Endothelial cell of umbilical vein (primary cell): ENCODE measurements around the gene PNPLA3. TPM values are rescaled to one million over a fixed set of nuclear protein-coding genes. Genes with fewer than 3 reads are reported as not detected.

Experiments used
- BruUV-seq: library from RNA; stranded (reverse); fragments of 400-500 nt; replicated peaks from 2 replicates; lab custom pipeline; 2021; lab: Mats Ljungman, UMichigan
- CTCF ChIA-PET: fragments of 300-600, 350-600 bp; sonication (Branson Sonifier 250); formaldehyde crosslinking; loops from one replicate; lab custom pipeline; 2021; ENCODE audit warnings: antibody characterized with exemption, inconsistent platforms; lab: Charles Lee
- POLR2A ChIA-PET: fragments of 300-600, 350-600 bp; sonication (Branson Sonifier 250); formaldehyde crosslinking; loops from one replicate; lab custom pipeline; 2021; ENCODE audit warnings: antibody characterized with exemption, inconsistent platforms; lab: Charles Lee
- DNase-seq: peaks from one replicate; pipeline ENCODE4 v3.0.0-alpha.2; 2011; ENCODE audit warnings: low read depth, low spot score
- FAIRE-seq: peaks from 2 replicates; lab custom pipeline; 2011; peaks lifted over from hg19 to GRCh38; lab: Jason Lieb, UNC
- H2AFZ ChIP-seq: 2 replicates; pipeline ENCODE4 v1.6.0; 2012; ENCODE audit warnings: low read depth, low read length, control low read depth, inconsistent platforms
- H3K27ac ChIP-seq: 2 replicates; pipeline ENCODE4 v1.5.1; 2011; ENCODE audit warnings: low read depth, mild to moderate bottlenecking, control low read depth, low read length, moderate library complexity; ENCODE audit not compliant: insufficient read depth
- H3K27me3 ChIP-seq, 2 experiments: 2 replicates each; pipeline versions ENCODE4 v1.6.0 to v1.6.1; 2011; ENCODE audit warnings: low read length in 2 of 2, mixed read lengths in 1 of 2; ENCODE audit not compliant: control insufficient read depth in 2 of 2, insufficient read depth in 2 of 2
- H3K36me3 ChIP-seq, 2 experiments: 2 replicates in 1 of 2; 3 replicates in 1 of 2; pipeline ENCODE4 v1.5.1; 2011; ENCODE audit warnings: low read length in 2 of 2, mild to moderate bottlenecking in 1 of 2, moderate library complexity in 1 of 2; ENCODE audit not compliant: control insufficient read depth in 2 of 2, insufficient read depth in 2 of 2; ENCODE audit errors: extremely low read depth in 1 of 2
- H3K4me1 ChIP-seq: 3 replicates; pipeline ENCODE4 v1.5.1; 2011; ENCODE audit warnings: mild to moderate bottlenecking, low read length; ENCODE audit not compliant: control insufficient read depth, insufficient read depth; ENCODE audit errors: extremely low read depth
- H3K4me2 ChIP-seq: 2 replicates; pipeline ENCODE4 v1.6.1; 2011; ENCODE audit warnings: low read length, control low read depth, mixed read lengths; ENCODE audit not compliant: insufficient read depth
- H3K4me3 ChIP-seq, 3 experiments: fragments of 200-600 bp in 1 of 3; sonication (generic), shearing (Covaris generic) in 1 of 3; replicated peaks in 1 of 3; 2 replicates each; pipeline ENCODE4 v1.5.1; 2011 to 2016; ENCODE audit warnings: control low read depth in 3 of 3, low read length in 3 of 3, mild to moderate bottlenecking in 2 of 3, inconsistent platforms in 1 of 3, low read depth in 1 of 3, moderate library complexity in 1 of 3; ENCODE audit not compliant: insufficient read depth in 1 of 3
- H3K79me2 ChIP-seq: 2 replicates; pipeline ENCODE4 v1.6.0; 2012; ENCODE audit warnings: low read length, inconsistent platforms; ENCODE audit not compliant: control insufficient read depth, insufficient read depth
- H3K9ac ChIP-seq: replicated peaks from 2 replicates; pipeline ENCODE3; 2011; ENCODE audit warnings: low read length, control low read depth; ENCODE audit not compliant: insufficient read depth; ENCODE audit errors: extremely low read depth
- H3K9me1 ChIP-seq: replicated peaks from 3 replicates; pipeline ENCODE4 v1.6.0; 2011; ENCODE audit warnings: mild to moderate bottlenecking, low read length; ENCODE audit not compliant: control insufficient read depth, insufficient read depth; ENCODE audit errors: extremely low read depth
- H3K9me3 ChIP-seq: replicated peaks from 2 replicates; pipeline ENCODE4 v1.5.1; 2012; ENCODE audit warnings: low read length, inconsistent platforms; ENCODE audit not compliant: control insufficient read depth, insufficient read depth
- H4K20me1 ChIP-seq: replicated peaks from 2 replicates; pipeline ENCODE3; 2011; ENCODE audit warnings: mild to moderate bottlenecking, low read length; ENCODE audit not compliant: control insufficient read depth, insufficient read depth; ENCODE audit errors: extremely low read depth
- EZH2 ChIP-seq: IDR thresholded peaks from 2 replicates; pipeline ENCODE4 v1.6.1; 2012; ENCODE audit warnings: borderline replicate concordance, low read depth, mild to moderate bottlenecking, moderate library complexity, low read length, inconsistent platforms; ENCODE audit not compliant: severe bottlenecking
- FOS ChIP-seq: IDR thresholded peaks from 2 replicates; pipeline ENCODE4 v1.6.1; 2011; ENCODE audit warnings: mild to moderate bottlenecking, low read length, moderate library complexity, borderline replicate concordance; ENCODE audit not compliant: insufficient read depth
- GATA2 ChIP-seq: IDR thresholded peaks from 2 replicates; pipeline ENCODE4 v1.7.0; 2011; ENCODE audit warnings: low read depth, mild to moderate bottlenecking, moderate library complexity, mixed read lengths, low read length; ENCODE audit not compliant: insufficient read length, insufficient read depth
- JUN ChIP-seq: IDR thresholded peaks from 2 replicates; pipeline ENCODE4 v1.6.1; 2011; ENCODE audit warnings: borderline replicate concordance, low read depth; ENCODE audit not compliant: insufficient read length, insufficient read depth
- MAX ChIP-seq: IDR thresholded peaks from 2 replicates; pipeline ENCODE4 v1.6.1; 2011; ENCODE audit not compliant: insufficient read depth, insufficient read length
- MYC ChIP-seq: IDR thresholded peaks from one replicate; pipeline ENCODE4 v1.6.1; 2011; ENCODE audit warnings: mild to moderate bottlenecking, low read depth, low read length
- POLR2A ChIP-seq: IDR thresholded peaks from 2 replicates; pipeline ENCODE4 v1.6.1; 2012; ENCODE audit warnings: low read depth, mild to moderate bottlenecking, control low read depth, low read length
- POLR2AphosphoS5 ChIP-seq: IDR thresholded peaks from 2 replicates; pipeline ENCODE4 v1.6.1; 2012; ENCODE audit warnings: low read depth, mild to moderate bottlenecking, control low read depth, low read length, moderate library complexity; ENCODE audit not compliant: insufficient read depth
- dilution Hi-C: fragments of 300-500 bp; cut with MboI; formaldehyde crosslinking; loops from one replicate; pipeline ENCODE4 v1.15.0; 2019; ENCODE audit warnings: low sequenced_read_pairs; ENCODE audit not compliant: extremely low pct_ligation_motif_present
- intact Hi-C: fragments of 100-400 bp; cut with micrococcal nuclease; formaldehyde crosslinking; loops from one replicate; pipeline ENCODE4 v1.10.0; 2022
- polyA plus RNA-seq, 4 experiments: library from polyadenylated mRNA; depleted of rRNA in 3 of 4; stranded (reverse) in 3 of 4; unstranded in 1 of 4; fragments of >200 nt; gene quantifications; 2 replicates each; pipeline versions ENCODE4 v1.2.1 to v1.2.3, GENCODE V29; 2011 to 2012; ENCODE audit warnings: missing spikeins in 1 of 4
- total RNA-seq: library from RNA; stranded (reverse); gene quantifications from 2 replicates; pipeline ENCODE4 v1.2.3, GENCODE V29; 2021
- TF ChIP-seq, protein P1 (sequence below), 2 donors: IDR thresholded peaks; 1 replicate in 1 of 2; 2 replicates in 1 of 2; pipeline ENCODE4 v1.5.1; 2011; ENCODE audit warnings: low read length in 2 of 2, mild to moderate bottlenecking in 2 of 2, moderate library complexity in 2 of 2, control low read depth in 1 of 2, inconsistent platforms in 1 of 2, low read depth in 1 of 2; ENCODE audit not compliant: insufficient read depth in 1 of 2; ENCODE audit errors: extremely low read depth in 1 of 2

The PNPLA3 gene
- total and polyA plus RNA-seq, 2 donors (not counting 3 experiments of a cell fraction or from before 2014, with no cell fraction given), result 5.3 to 12.3 TPM

DNA sequence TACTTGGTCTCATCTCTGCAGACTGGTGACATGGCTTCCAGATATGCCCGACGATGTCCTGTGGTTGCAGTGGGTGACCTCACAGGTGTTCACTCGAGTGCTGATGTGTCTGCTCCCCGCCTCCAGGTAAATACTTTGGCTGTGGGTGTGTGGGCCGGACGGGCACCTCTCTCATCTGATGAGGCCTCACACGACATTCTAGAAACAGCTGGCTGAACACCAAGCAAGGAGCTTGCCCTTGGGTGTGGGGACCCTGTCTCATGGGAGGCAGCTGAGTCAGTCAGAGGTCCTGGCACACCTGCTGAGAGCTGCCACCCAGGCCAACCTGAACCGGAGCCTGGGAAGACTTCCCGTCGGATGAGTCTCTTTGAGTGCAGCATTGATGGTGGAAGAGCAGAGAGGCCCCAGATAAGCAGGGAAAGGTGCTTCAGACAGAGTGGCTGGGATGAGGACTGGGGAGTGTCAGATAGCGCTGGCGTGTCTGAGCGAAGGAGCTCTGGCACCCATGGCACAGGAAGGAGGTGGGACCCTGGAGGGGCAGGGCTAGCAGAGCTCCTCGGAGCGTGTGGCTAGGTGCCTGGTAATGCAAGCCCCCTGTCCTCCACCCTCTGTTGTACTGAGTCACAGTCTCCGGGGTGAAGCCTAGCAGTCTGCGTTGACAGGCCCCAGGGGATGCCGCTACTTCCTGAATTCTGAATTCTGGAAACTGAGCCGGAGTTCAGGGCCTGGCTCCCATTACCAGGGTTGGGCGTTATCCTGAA lies 21.2 kb downstream of the PNPLA3 start:
- H3K9me1 ChIP-seq, result no peaks in the 10 kb centered on the region
- no TSS peak for BruUV-seq
- H3K4me1 ChIP-seq, result no peaks in the 10 kb centered on the region
- H3K4me2 ChIP-seq, result no peak overlapping the region
- H4K20me1 ChIP-seq, result no peaks in the 10 kb centered on the region
- H3K27me3 ChIP-seq, result no peaks in the 10 kb centered on the region
- ChIA-PET POLR2A (no interaction called here), CTCF (interaction anchor here (1.1 to 2.9 kb wide), 11 partner anchors 9 to 713 kb away, joined by 3 to 92 read pairs (median 9); partner anchors contain the start of genes PNPLA3 and SAMM50)
- no peak overlapping the region for H3K4me3 ChIP-seq
- H3K79me2 ChIP-seq, result no peaks in the 10 kb centered on the region
- TF ChIP-seq, protein P1, sequence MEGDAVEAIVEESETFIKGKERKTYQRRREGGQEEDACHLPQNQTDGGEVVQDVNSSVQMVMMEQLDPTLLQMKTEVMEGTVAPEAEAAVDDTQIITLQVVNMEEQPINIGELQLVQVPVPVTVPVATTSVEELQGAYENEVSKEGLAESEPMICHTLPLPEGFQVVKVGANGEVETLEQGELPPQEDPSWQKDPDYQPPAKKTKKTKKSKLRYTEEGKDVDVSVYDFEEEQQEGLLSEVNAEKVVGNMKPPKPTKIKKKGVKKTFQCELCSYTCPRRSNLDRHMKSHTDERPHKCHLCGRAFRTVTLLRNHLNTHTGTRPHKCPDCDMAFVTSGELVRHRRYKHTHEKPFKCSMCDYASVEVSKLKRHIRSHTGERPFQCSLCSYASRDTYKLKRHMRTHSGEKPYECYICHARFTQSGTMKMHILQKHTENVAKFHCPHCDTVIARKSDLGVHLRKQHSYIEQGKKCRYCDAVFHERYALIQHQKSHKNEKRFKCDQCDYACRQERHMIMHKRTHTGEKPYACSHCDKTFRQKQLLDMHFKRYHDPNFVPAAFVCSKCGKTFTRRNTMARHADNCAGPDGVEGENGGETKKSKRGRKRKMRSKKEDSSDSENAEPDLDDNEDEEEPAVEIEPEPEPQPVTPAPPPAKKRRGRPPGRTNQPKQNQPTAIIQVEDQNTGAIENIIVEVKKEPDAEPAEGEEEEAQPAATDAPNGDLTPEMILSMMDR (IDR thresholded peaks at IDR 0.05; ENCODE audit: extremely low read depth in 1 of 2, insufficient read depth in 1 of 2, low read depth in 1 of 2, low read length in 2 of 2), result no peak
- TF ChIP-seq POLR2A (no peak), EZH2 (no peak), GATA2 (no peak), MYC (no peak), JUN (no peak), FOS (no peak), MAX (no peak), POLR2AphosphoS5 (no peak)
- no peak overlapping the region for H2AFZ ChIP-seq
- no peak overlapping the region for H3K9ac ChIP-seq
- no peak overlapping the region for H3K27ac ChIP-seq
- DNase-seq, result no peak
- no peaks in the 10 kb centered on the region for H3K9me3 ChIP-seq
- no peak for FAIRE-seq
- intact Hi-C loops (no loop called here), dilution Hi-C loops (no loop called here)
- no peaks in the 10 kb centered on the region for H3K36me3 ChIP-seq
